GM12872 (cell line): ENCODE measurements around the gene TMEM247.

Source experiments
- CTCF ChIP-seq: IDR thresholded peaks from 3 replicates; pipeline ENCODE4 v1.5.1; 2011; ENCODE audit warnings: low read depth, mild to moderate bottlenecking, low read length, moderate library complexity; ENCODE audit not compliant: insufficient read depth

The TMEM247 gene

DNA sequence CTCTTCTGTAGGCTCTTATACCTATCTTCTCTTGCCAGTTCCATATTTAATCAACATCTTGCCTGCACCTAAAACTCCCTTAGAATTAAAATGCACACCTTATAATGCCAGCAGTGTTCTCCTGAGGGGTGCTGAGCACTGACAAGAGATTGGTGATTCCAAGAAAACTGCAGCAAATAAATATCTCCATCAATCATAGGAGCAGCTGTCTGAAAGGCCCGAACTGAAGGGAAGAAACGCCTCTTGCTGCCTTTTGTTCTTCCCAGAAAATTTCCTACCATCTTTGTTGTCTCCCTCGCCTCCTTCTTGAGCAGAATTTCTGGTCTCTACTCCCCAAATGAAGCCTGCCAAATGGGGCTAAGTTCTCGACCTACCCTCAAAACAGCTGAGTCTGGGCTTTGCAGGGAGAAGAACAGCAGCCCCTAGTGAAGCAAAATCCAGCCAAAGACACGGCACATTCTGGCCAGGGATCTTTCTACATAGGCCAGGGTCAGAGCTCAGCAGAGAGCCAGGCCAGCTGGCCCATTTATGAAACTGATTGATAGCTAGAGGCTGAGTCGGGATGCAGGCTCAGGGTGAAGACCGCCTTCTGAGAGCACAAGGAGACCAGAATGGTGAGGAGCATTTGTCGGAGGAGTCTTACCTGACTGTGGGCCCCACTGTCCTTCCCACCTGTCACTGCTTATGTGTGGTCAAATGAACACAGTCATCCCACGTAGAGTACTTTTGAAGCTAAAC is 20.4 kb upstream of the TMEM247 start:
- no peak for TF ChIP-seq CTCF

GRCh38 chr2:46459694-46460093 is 19.7 kb upstream of the TMEM247 start:
- TF ChIP-seq CTCF, result no peak

DNA sequence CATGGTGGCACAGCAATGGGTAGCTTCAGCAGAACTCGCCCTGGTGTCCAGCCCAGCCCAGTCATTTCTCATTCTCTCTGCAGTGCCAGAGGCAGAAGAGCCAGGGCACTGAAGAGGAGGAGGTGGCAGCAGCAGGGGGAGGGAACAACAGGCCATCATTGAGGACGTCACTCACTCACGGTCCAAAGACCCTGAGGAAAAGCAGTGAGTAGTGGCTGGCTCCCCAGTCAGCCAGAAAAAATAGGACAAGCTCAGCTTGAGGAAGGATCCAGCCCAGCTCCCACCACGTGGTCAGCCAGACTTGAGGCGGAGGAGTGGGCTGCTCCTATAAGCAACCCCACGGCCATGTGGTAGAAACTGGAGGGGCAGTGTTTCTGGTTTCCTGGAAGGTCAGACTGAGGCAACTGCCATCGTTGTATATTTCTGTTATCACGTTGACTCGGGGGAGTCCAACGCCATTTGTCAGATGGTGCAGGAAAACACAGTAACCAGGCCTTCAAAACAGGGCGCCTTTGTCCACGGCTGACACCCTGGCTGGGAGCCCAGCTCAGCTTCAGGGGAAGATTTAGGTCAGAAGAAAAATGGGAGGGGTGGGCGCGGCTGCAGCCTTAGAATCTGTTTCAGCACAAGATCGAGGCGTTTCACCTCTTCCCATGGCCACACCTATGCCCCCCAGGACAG is 19.0 kb upstream of the TMEM247 start:
- no peak for TF ChIP-seq CTCF

DNA sequence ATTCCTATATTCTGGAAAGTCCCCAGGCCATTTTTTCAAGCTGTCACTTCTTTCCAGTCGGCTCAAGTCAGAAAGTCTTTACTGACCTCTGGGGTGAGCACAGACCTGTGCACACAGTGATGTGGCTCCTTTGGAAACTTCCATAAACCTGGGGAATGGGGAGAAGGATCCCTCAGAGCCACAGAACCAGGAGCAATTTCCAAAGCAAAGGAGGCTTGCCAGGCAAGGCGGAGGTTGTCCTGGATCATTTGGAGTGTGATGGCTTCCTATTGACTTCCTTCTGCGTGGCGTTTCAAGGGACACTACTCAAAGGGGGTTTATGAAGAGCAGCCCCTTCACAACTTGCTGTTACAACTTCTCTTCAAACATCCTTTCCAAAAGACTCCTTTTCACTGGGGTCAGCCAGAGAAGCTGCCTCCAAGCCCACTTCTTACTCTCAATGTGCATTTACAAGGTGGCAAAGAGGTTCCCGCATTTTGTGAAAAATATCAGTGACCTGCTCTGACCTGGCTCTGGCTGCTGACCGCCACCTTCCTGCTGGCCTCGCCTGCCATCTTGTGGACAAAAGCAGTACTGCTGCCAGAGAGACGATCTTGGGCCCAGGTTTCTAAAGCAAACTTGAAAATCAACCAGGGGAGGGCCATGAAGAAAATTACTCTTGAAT is 18.2 kb upstream of the TMEM247 start:
- peak; percentile 94 for TF ChIP-seq CTCF

GRCh38 chr2:46461709-46462171 is 17.6 kb upstream of the TMEM247 start:
- TF ChIP-seq CTCF, result no peak

DNA sequence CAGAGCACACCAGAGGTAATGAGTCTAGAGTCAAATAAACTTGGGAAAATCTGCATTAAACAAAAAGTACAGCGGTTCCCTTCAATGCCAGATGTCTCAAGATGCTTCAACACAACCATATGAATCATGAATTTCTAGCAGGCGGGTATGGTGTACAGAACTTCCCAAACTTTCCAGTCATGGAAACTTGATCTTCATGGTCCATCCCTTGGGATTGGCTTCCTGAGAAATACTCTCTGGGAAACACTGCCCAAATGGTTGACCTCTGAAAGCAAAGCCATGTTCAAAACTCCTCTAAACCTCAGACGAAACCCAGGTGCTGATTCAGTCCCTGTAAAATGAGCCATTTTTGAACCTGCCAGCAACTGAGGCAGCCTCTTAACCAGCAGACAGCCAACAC is 16.4 kb upstream of the TMEM247 start:
- no peak for TF ChIP-seq CTCF

DNA sequence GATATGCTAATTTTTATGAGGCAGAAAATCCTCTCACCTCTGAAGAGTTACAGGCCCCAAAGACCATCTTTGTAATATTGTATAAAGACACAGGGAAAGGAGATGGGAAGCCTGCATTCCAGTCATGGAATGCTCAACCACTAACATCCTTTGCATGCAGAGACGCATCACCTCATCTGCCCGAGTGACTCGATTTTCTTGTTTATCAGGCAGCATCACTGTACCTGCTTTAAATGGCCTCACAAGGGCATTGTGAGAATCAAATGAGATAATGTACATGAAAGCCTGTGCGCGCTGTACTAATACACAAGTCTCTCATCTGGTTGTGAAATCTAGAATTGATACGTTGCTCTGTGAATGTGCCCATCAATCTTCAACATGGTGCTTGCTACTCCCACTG is 10.2 kb upstream of the TMEM247 start:
- no peak for TF ChIP-seq CTCF
